T-cell (primary cell): Measurements from ENCODE around the gene ABCC3. TPM values are rescaled to one million over a fixed set of nuclear protein-coding genes. Genes with fewer than 3 reads are reported as not detected.

ENCODE experiments used
- ATAC-seq, 4 experiments: fragments of 200-7000 bp in 3 of 4; fragments of 150-1000 bp in 1 of 4; cut with Tn5 transposase; replicated peaks in 1 of 4; 1 replicate in 3 of 4; 2 replicates in 1 of 4; pipeline ENCODE4 v1.10.0; 2021; ENCODE audit warnings: moderate library complexity in 3 of 4, mild to moderate bottlenecking in 2 of 4, moderate number of reproducible peaks in 1 of 4
- CTCF ChIA-PET, 2 donors: fragments of 300-600 bp; sonication (Branson Sonifier 250); formaldehyde crosslinking; loops; one replicate each; lab custom pipeline; 2022; ENCODE audit warnings: antibody characterized with exemption in 2 of 2; lab: Charles Lee
- POLR2A ChIA-PET, 2 donors: fragments of 300-600 bp; sonication (Branson Sonifier 250); formaldehyde crosslinking; loops; one replicate each; lab custom pipeline; 2022; ENCODE audit warnings: antibody characterized with exemption in 2 of 2; lab: Charles Lee
- DNase-seq, 35 experiments: peaks; one replicate each; pipeline versions ENCODE4 v3.0.0 to v3.0.0-alpha.2; 2013 to 2023
- H3K27ac ChIP-seq: one replicate; pipeline ENCODE4 v1.5.1; 2013; ENCODE audit warnings: low read length
- H3K27me3 ChIP-seq, 2 experiments: replicated peaks in 1 of 2; 1 replicate in 1 of 2; 2 replicates in 1 of 2; pipeline versions ENCODE4 v1.6.1 to v1.7.0; 2013; ENCODE audit warnings: low read length in 1 of 2, mixed read lengths in 1 of 2; ENCODE audit not compliant: control insufficient read depth in 2 of 2, insufficient read depth in 2 of 2; ENCODE audit errors: extremely low read depth in 1 of 2
- H3K36me3 ChIP-seq, 2 donors: 1 replicate in 1 of 2; 2 replicates in 1 of 2; pipeline versions ENCODE4 v1.6.1 to v1.7.0; 2013; ENCODE audit warnings: low read length in 1 of 2; ENCODE audit not compliant: control insufficient read depth in 2 of 2, insufficient read depth in 1 of 2; ENCODE audit errors: extremely low read depth in 1 of 2
- H3K4me1 ChIP-seq, 2 experiments: 1 replicate in 1 of 2; 2 replicates in 1 of 2; pipeline versions ENCODE4 v1.6.1 to v1.7.0; 2013; ENCODE audit warnings: low read length in 2 of 2, mixed read lengths in 1 of 2; ENCODE audit not compliant: insufficient read depth in 2 of 2, control insufficient read depth in 1 of 2; ENCODE audit errors: extremely low read depth in 1 of 2
- H3K4me3 ChIP-seq, 2 donors: 1 replicate in 1 of 2; 2 replicates in 1 of 2; pipeline versions ENCODE4 v1.5.1 to v1.7.0; 2013; ENCODE audit warnings: mild to moderate bottlenecking in 2 of 2, low read length in 1 of 2, moderate library complexity in 1 of 2; ENCODE audit not compliant: control insufficient read depth in 1 of 2; ENCODE audit errors: extremely low read depth in 1 of 2
- H3K9me3 ChIP-seq: 2 replicates; pipeline ENCODE4 v1.7.0; 2013
- H3K27ac Mint-ChIP-seq, 2 donors: one replicate each; pipeline ENCODE4 v1.8.0; 2020 to 2021; ENCODE audit warnings: mild to moderate bottlenecking in 2 of 2, mixed read lengths in 2 of 2
- H3K27me3 Mint-ChIP-seq, 2 donors: one replicate each; pipeline ENCODE4 v1.8.0; 2021 to 2022; ENCODE audit warnings: mixed read lengths in 2 of 2
- H3K36me3 Mint-ChIP-seq: one replicate; pipeline ENCODE4 v1.8.0; 2021; ENCODE audit warnings: mixed read lengths
- H3K4me1 Mint-ChIP-seq, 3 donors: one replicate each; pipeline ENCODE4 v1.8.0; 2020 to 2022; ENCODE audit warnings: mixed read lengths in 3 of 3, mild to moderate bottlenecking in 1 of 3
- H3K4me3 Mint-ChIP-seq, 3 donors: one replicate each; pipeline ENCODE4 v1.8.0; 2020 to 2022; ENCODE audit warnings: mild to moderate bottlenecking in 3 of 3, mixed read lengths in 3 of 3, moderate library complexity in 3 of 3
- H3K9me3 Mint-ChIP-seq, 3 donors: one replicate each; pipeline ENCODE4 v1.8.0; 2020 to 2022; ENCODE audit warnings: mixed read lengths in 3 of 3
- WGBS: methylation state at CpG from one replicate; pipeline ENCODE4 v1.1.5; 2013; ENCODE audit warnings: missing lambda C conversion rate; ENCODE audit not compliant: insufficient coverage; 5-methylcytosine and 5-hydroxymethylcytosine counted together
- total RNA-seq, 35 experiments: library from RNA in 6 of 35; stranded (reverse) in 6 of 35; fragments of 120-200 nt in 1 of 35; gene quantifications; one replicate each; pipeline versions ENCODE4 v1.2.1 to v1.2.4 and lab custom pipeline; 2013 to 2026

The ABCC3 gene
- total RNA-seq, 5 donors from 2014 or later (not counting 1 experiment from before 2014, with no cell fraction given), result 0.75 to 2.2 (median 1.5) TPM; not detected in 1

DNA sequence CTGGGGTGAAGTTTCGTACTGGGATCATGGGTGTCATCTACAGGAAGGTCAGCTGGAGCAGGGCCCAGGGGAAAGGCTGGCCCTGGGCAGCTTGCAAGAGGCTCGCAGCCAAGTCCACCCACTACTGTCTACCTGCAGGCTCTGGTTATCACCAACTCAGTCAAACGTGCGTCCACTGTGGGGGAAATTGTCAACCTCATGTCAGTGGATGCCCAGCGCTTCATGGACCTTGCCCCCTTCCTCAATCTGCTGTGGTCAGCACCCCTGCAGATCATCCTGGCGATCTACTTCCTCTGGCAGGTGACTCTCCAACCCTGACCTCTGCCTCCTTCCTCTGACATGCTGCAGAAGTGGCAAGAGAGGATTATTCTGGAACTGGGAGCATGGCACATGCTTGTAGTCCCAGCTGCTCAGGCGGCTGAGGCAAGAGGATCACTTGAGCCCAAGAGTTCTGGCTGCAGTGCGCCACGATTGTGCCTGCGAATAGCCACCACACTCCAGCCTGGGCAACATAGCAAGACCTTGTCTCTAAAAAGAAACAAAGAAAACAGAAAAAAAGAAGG lies 29.2 kb downstream of the ABCC3 start:
- WGBS, result 60% methylated on average over 4 of the region's 10 CpGs
- Histone ChIP-seq H3K4me1 (peaks cover 0 to 3% of the 10 kb centered on the region in 2 experiments), H3K36me3 (no peaks in the 10 kb centered on the region), H3K4me3 (no peak overlapping the region), H3K27me3 (peaks cover 0 to 19% of the 10 kb centered on the region in 2 experiments), H3K27ac (no peak overlapping the region), H3K9me3 (no peaks in the 10 kb centered on the region)
- Mint-ChIP-seq H3K4me1 (peaks cover 6 to 14% (median 9%) of the 10 kb centered on the region in 3 donors), H3K4me3 (no peak overlapping the region), H3K36me3 (no peaks in the 10 kb centered on the region), H3K9me3 (no peaks in the 10 kb centered on the region), H3K27ac (no peak overlapping the region), H3K27me3 (peaks cover 0 to 4% of the 10 kb centered on the region in 2 donors)
- DNase-seq (no peak), ATAC-seq (no peak)
- ChIA-PET CTCF (no interaction called here), POLR2A (interaction anchor here in 1 of 2 donors (0.6 kb wide), 1 partner anchor 577 kb away, joined by 3 read pairs; no protein-coding TSS in a partner anchor)

DNA sequence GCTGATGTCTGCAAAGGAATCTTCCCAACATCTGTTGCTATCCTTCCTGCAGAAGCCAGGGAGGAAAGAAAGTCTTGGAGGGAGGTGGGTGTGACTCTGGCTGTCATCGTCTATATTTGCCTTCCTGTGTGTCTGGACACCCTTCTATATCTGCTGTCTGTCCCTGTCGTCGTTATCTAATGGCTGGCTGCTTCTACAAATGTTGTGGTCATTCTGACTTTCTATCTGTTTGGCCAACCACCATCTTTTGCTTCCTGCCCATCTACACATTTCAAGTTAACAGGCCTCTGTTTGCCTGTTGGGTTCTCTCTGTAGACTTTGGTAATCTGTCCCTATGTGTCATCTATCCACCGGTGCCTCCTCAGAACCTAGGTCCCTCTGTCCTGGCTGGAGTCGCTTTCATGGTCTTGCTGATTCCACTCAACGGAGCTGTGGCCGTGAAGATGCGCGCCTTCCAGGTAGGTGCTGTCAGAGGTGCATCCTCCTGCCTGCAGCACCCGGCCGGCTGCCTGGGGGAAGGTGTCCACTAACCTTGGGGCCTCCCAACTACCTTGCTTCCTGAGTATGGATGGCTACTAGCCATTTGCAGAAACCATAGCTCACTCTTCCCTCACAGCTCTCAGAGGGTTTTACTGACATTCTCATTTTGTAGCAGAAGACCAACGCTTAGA lies 30.2 kb downstream of the ABCC3 start:
- 93% methylated on average over 6 of the region's 12 CpGs for WGBS
- CTCF ChIA-PET, result no interaction called here
- ATAC-seq, result no peak
- Mint-ChIP-seq H3K4me3 (no peak overlapping the region), H3K36me3 (no peaks in the 10 kb centered on the region), H3K4me1 (peaks cover 6 to 14% (median 9%) of the 10 kb centered on the region in 3 donors), H3K9me3 (no peaks in the 10 kb centered on the region), H3K27me3 (peaks cover 0 to 4% of the 10 kb centered on the region in 2 donors), H3K27ac (no peak overlapping the region)
- POLR2A ChIA-PET, result interaction anchor here in 1 of 2 donors (0.6 kb wide), 1 partner anchor 40 kb away, joined by 4 read pairs; no protein-coding TSS in a partner anchor
- H3K36me3 ChIP-seq, result no peaks in the 10 kb centered on the region
- peaks cover 0 to 13% of the 10 kb centered on the region in 2 experiments for H3K27me3 ChIP-seq
- no peak for DNase-seq
- no peaks in the 10 kb centered on the region for H3K9me3 ChIP-seq
- H3K4me1 ChIP-seq, result peaks cover 0 to 3% of the 10 kb centered on the region in 2 experiments
- H3K27ac ChIP-seq, result no peak overlapping the region
- H3K4me3 ChIP-seq, result no peak overlapping the region

DNA sequence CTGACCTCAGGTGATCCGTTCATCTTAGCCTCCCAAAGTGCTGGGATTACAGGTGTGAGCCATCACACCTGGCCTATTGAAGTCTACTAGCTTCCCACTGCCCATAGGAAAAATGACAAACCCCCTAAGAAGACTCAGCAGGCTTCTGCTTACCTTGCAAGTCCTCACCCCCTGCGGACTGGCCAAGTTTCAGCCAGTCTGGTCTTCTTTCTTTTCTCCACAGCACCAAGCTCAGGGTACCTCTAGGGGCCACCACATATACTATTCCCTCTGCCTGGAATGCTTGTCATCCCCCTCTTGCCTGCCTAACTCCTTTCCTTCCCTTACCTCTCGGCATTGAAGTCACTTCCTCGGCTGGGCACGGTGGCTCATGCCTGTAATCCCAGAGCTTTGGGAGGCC lies 31.2 kb downstream of the ABCC3 start:
- no peak for ATAC-seq
- Mint-ChIP-seq H3K27me3 (peaks cover 0 to 4% of the 10 kb centered on the region in 2 donors), H3K36me3 (no peaks in the 10 kb centered on the region), H3K4me3 (no peak overlapping the region), H3K9me3 (no peaks in the 10 kb centered on the region), H3K4me1 (peaks cover 6 to 14% (median 9%) of the 10 kb centered on the region in 3 donors), H3K27ac (no peak overlapping the region)
- Histone ChIP-seq H3K36me3 (no peaks in the 10 kb centered on the region), H3K9me3 (no peaks in the 10 kb centered on the region), H3K27ac (no peak overlapping the region), H3K4me1 (peaks cover 0 to 3% of the 10 kb centered on the region in 2 experiments), H3K27me3 (peaks cover 0 to 10% of the 10 kb centered on the region in 2 experiments), H3K4me3 (no peak overlapping the region)
- POLR2A ChIA-PET, result no interaction called here
- DNase-seq, result no peak
- CTCF ChIA-PET, result interaction anchor here in 1 of 2 donors (0.6 kb wide), 1 partner anchor 567 kb away, joined by 8 read pairs; no protein-coding TSS in a partner anchor
- WGBS, result 79% methylated on average over 4 of the region's 5 CpGs

DNA sequence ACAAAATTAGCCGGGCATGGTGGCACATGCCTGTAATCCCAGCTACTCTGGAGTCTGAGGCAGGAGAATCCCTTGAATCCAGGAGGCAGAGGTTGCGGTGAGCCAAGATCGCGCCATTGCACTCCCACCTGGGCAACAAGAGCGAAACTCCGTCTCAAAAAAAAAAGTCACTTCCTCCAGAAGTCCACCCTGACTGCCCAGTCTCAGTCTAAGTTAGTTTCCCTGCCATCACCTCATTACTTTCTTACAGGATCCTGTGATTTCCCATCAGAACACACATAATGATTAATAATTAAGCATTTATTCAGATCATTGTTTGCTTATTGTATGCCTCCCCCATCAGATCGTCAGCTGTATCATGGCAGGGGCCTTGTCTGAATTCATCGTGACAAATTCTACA lies 31.6 kb downstream of the ABCC3 start:
- H3K9me3 Mint-ChIP-seq, result no peaks in the 10 kb centered on the region
- no peak overlapping the region for H3K4me3 ChIP-seq
- H3K36me3 Mint-ChIP-seq, result no peaks in the 10 kb centered on the region
- H3K4me1 ChIP-seq, result peaks cover 0 to 3% of the 10 kb centered on the region in 2 experiments
- ChIA-PET CTCF (interaction anchor here in 1 of 2 donors (0.6 kb wide), 2 partner anchors 117 to 567 kb away, joined by 4 to 8 read pairs; no protein-coding TSS in a partner anchor), POLR2A (no interaction called here)
- no peaks in the 10 kb centered on the region for H3K9me3 ChIP-seq
- H3K27ac ChIP-seq, result no peak overlapping the region
- DNase-seq, result no peak
- no peak overlapping the region for H3K4me3 Mint-ChIP-seq
- WGBS, result 88% methylated on average over 6 of the region's 8 CpGs
- no peak for ATAC-seq
- peaks cover 6 to 9% (median 7%) of the 10 kb centered on the region in 3 donors for H3K4me1 Mint-ChIP-seq
- H3K27me3 Mint-ChIP-seq, result no peaks in the 10 kb centered on the region
- no peak overlapping the region for H3K27ac Mint-ChIP-seq
- H3K27me3 ChIP-seq, result peaks cover 0 to 10% of the 10 kb centered on the region in 2 experiments
- no peaks in the 10 kb centered on the region for H3K36me3 ChIP-seq

DNA sequence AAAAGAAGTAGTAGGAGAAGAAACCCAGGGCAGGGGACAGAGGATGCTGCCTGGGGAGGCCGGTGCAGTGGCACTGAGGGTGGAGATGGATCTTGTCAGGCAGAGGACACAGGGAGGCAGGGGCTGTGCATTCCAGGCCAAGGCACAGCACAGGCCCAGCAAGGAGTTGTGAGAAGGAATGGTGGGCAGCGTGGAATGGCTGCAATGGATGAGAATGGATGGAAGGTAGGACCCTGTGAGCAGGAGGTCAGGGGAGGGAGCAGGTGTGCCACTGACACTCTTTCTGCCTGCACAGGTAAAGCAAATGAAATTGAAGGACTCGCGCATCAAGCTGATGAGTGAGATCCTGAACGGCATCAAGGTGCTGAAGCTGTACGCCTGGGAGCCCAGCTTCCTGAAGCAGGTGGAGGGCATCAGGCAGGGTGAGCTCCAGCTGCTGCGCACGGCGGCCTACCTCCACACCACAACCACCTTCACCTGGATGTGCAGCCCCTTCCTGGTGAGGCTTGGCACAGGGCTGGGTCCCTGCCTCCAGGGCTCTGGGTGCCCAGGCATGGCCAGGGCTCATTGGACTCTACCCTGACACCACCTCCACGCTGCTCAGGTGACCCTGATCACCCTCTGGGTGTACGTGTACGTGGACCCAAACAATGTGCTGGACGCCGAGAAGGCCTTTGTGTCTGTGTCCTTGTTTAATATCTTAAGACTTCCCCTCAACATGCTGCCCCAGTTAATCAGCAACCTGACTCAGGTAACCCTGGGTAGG lies 32.8 kb downstream of the ABCC3 start:
- Mint-ChIP-seq H3K4me1 (no peaks in the 10 kb centered on the region), H3K27me3 (no peaks in the 10 kb centered on the region), H3K4me3 (no peak overlapping the region), H3K9me3 (no peaks in the 10 kb centered on the region), H3K36me3 (no peaks in the 10 kb centered on the region), H3K27ac (no peak overlapping the region)
- no peaks in the 10 kb centered on the region for H3K36me3 ChIP-seq
- ChIA-PET CTCF (no interaction called here), POLR2A (no interaction called here)
- no peak overlapping the region for H3K27ac ChIP-seq
- H3K4me1 ChIP-seq, result no peaks in the 10 kb centered on the region
- ATAC-seq, result no peak
- no peaks in the 10 kb centered on the region for H3K9me3 ChIP-seq
- peaks cover 0 to 5% of the 10 kb centered on the region in 2 experiments for H3K27me3 ChIP-seq
- H3K4me3 ChIP-seq, result no peak overlapping the region
- WGBS, result 87% methylated on average over 11 of the region's 14 CpGs
- no peak for DNase-seq
